GM12878 (cell line): ENCODE measurements around the gene LRRC31. TPM values are rescaled to one million over a fixed set of nuclear protein-coding genes. Genes with fewer than 3 reads are reported as not detected.

Source experiments
- CBX5 ChIP-seq: sonication (generic); IDR thresholded peaks from 2 replicates; pipeline ENCODE4 v1.6.1; 2016; ENCODE audit warnings: low read depth, moderate library complexity, mild to moderate bottlenecking, inconsistent platforms
- CHD4 ChIP-seq: fragments of 200-600 bp; sonication (generic); IDR thresholded peaks from 2 replicates; pipeline ENCODE4 v1.6.1; 2016; ENCODE audit warnings: mild to moderate bottlenecking
- CREM ChIP-seq: IDR thresholded peaks from 2 replicates; pipeline ENCODE4 v1.6.1; 2014; ENCODE audit warnings: antibody characterized with exemption, low read depth
- DPF2 ChIP-seq: fragments of 450-650 bp; IDR thresholded peaks from 2 replicates; pipeline ENCODE4 v1.6.1; 2017; ENCODE audit warnings: mild to moderate bottlenecking
- EED ChIP-seq: sonication (generic); IDR thresholded peaks from 2 replicates; pipeline ENCODE4 v1.6.1; 2016; ENCODE audit warnings: antibody characterized with exemption, low read depth
- ESRRA ChIP-seq: IDR thresholded peaks from 2 replicates; pipeline ENCODE4 v1.6.1; 2012; ENCODE audit warnings: mild to moderate bottlenecking, low read length, improper control_type of control experiment
- MEF2B ChIP-seq: fragments of 450-650 bp; IDR thresholded peaks from 2 replicates; pipeline ENCODE4 v1.6.1; 2018; ENCODE audit warnings: mild to moderate bottlenecking, moderate library complexity; ENCODE audit not compliant: partially characterized antibody, poor library complexity, severe bottlenecking
- NFYB ChIP-seq: IDR thresholded peaks from 2 replicates; pipeline ENCODE4 v1.6.1; 2011; ENCODE audit warnings: low read depth, mild to moderate bottlenecking, low read length, improper control_type of control experiment, moderate library complexity; ENCODE audit not compliant: insufficient read depth
- PAX8 ChIP-seq: fragments of 450-650 bp; IDR thresholded peaks from 2 replicates; pipeline ENCODE4 v1.6.1; 2017; ENCODE audit warnings: mild to moderate bottlenecking, moderate library complexity
- RAD21 ChIP-seq: IDR thresholded peaks from 2 replicates; pipeline ENCODE4 v1.6.1; 2011; ENCODE audit warnings: mild to moderate bottlenecking, low read depth, low read length, moderate library complexity; ENCODE audit not compliant: insufficient read depth
- SMAD1 ChIP-seq: fragments of 450-650 bp; IDR thresholded peaks from 2 replicates; pipeline ENCODE4 v1.6.1; 2018; ENCODE audit warnings: mild to moderate bottlenecking, low read depth; ENCODE audit not compliant: partially characterized antibody
- SMC3 ChIP-seq: IDR thresholded peaks from 2 replicates; pipeline ENCODE4 v1.6.1; 2011; ENCODE audit warnings: low read length, improper control_type of control experiment, borderline replicate concordance
- SREBF1 ChIP-seq: IDR thresholded peaks from 2 replicates; pipeline ENCODE4 v1.6.1; 2012; ENCODE audit warnings: mild to moderate bottlenecking, low read length
- polyA plus RNA-seq, 11 experiments: library from polyadenylated mRNA; depleted of rRNA in 4 of 11; unstranded in 6 of 11; stranded (reverse) in 5 of 11; fragments of >200 nt; fragmentation: Nextera tagmentation in 4 of 11; fragmentation: Illumina TruSeq in 1 of 11; extraction: Ambion mirVana in 4 of 11; extraction: Trizol in 1 of 11; gene quantifications; 1 replicate in 1 of 11; 2 replicates in 10 of 11; pipeline versions ENCODE4 v1.2.1 to v1.2.3, GENCODE V29; 2011 to 2016; ENCODE audit warnings: inconsistent platforms in 2 of 11, missing spikeins in 2 of 11, low read depth in 1 of 11
- total RNA-seq, 4 experiments: library from RNA; depleted of rRNA in 3 of 4; stranded (reverse); fragments of >200 nt in 3 of 4; fragmentation: Illumina TruSeq in 1 of 4; extraction: Trizol in 1 of 4; gene quantifications; 2 replicates each; pipeline versions ENCODE4 v1.2.1 to v1.2.3, GENCODE V29; 2013 to 2021
- TF ChIP-seq, protein P1 (sequence below): fragments of 450-650 bp; IDR thresholded peaks from 2 replicates; pipeline ENCODE4 v1.6.1; 2018; ENCODE audit warnings: mild to moderate bottlenecking, low read depth, moderate library complexity; ENCODE audit not compliant: partially characterized antibody
- TF ChIP-seq, protein P2 (sequence below): fragments of 450-650 bp; conservative IDR thresholded peaks from 2 replicates; pipeline ENCODE4 v1.6.1; 2017; ENCODE audit warnings: mild to moderate bottlenecking, moderate library complexity
- TF ChIP-seq, protein P3 (sequence below): fragments of 450-650 bp; IDR thresholded peaks from 2 replicates; pipeline ENCODE4 v1.6.1; 2016; ENCODE audit warnings: mild to moderate bottlenecking, moderate library complexity, borderline replicate concordance
- TF ChIP-seq, protein P4 (sequence below): fragments of 450-650 bp; formaldehyde crosslinking; IDR thresholded peaks from 2 replicates; pipeline ENCODE4 v1.4.0; 2020; ENCODE audit warnings: mild to moderate bottlenecking, moderate library complexity

The LRRC31 gene
- total and polyA plus RNA-seq, 10 of the 15 experiments (the other 5 are each of a cell fraction or from before 2014, with no cell fraction given): 0.04 to 0.06 (median 0.06) TPM; not detected in 7

DNA sequence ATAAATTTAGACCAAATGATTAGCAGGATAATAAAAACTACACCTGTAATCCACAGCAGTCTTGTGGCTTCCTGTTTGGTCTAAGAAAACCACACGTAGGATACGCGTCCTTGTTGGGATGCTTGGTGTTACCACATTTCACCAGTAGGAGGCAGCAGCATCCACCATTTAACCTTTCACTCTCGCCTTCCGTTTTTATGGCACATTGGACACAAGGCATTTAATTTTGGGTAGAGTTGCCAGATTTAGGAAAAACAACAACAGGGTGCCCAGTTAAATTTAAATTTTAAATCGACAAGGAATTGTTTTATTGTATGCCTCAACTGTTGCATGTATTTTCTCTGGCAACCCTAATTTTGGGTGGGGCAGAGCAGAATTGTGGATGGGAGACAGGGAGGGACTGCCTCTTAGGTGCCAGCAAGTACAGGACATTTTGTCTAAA, 6.3 kb downstream of the LRRC31 start (continued):
- peak; percentile 99 for TF ChIP-seq RAD21
- no peak for TF ChIP-seq NFYB
- TF ChIP-seq SREBF1: no peak
- TF ChIP-seq SMAD1: no peak
- TF ChIP-seq, protein P1, sequence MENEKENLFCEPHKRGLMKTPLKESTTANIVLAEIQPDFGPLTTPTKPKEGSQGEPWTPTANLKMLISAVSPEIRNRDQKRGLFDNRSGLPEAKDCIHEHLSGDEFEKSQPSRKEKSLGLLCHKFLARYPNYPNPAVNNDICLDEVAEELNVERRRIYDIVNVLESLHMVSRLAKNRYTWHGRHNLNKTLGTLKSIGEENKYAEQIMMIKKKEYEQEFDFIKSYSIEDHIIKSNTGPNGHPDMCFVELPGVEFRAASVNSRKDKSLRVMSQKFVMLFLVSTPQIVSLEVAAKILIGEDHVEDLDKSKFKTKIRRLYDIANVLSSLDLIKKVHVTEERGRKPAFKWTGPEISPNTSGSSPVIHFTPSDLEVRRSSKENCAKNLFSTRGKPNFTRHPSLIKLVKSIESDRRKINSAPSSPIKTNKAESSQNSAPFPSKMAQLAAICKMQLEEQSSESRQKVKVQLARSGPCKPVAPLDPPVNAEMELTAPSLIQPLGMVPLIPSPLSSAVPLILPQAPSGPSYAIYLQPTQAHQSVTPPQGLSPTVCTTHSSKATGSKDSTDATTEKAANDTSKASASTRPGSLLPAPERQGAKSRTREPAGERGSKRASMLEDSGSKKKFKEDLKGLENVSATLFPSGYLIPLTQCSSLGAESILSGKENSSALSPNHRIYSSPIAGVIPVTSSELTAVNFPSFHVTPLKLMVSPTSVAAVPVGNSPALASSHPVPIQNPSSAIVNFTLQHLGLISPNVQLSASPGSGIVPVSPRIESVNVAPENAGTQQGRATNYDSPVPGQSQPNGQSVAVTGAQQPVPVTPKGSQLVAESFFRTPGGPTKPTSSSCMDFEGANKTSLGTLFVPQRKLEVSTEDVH: no peak
- no peak for TF ChIP-seq CBX5
- no peak for TF ChIP-seq DPF2
- no peak for TF ChIP-seq PAX8
- peak; percentile 79; the same call in 1 of the 2 replicates for TF ChIP-seq SMC3
- TF ChIP-seq, protein P2, sequence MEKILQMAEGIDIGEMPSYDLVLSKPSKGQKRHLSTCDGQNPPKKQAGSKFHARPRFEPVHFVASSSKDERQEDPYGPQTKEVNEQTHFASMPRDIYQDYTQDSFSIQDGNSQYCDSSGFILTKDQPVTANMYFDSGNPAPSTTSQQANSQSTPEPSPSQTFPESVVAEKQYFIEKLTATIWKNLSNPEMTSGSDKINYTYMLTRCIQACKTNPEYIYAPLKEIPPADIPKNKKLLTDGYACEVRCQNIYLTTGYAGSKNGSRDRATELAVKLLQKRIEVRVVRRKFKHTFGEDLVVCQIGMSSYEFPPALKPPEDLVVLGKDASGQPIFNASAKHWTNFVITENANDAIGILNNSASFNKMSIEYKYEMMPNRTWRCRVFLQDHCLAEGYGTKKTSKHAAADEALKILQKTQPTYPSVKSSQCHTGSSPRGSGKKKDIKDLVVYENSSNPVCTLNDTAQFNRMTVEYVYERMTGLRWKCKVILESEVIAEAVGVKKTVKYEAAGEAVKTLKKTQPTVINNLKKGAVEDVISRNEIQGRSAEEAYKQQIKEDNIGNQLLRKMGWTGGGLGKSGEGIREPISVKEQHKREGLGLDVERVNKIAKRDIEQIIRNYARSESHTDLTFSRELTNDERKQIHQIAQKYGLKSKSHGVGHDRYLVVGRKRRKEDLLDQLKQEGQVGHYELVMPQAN: no peak
- TF ChIP-seq, protein P3, sequence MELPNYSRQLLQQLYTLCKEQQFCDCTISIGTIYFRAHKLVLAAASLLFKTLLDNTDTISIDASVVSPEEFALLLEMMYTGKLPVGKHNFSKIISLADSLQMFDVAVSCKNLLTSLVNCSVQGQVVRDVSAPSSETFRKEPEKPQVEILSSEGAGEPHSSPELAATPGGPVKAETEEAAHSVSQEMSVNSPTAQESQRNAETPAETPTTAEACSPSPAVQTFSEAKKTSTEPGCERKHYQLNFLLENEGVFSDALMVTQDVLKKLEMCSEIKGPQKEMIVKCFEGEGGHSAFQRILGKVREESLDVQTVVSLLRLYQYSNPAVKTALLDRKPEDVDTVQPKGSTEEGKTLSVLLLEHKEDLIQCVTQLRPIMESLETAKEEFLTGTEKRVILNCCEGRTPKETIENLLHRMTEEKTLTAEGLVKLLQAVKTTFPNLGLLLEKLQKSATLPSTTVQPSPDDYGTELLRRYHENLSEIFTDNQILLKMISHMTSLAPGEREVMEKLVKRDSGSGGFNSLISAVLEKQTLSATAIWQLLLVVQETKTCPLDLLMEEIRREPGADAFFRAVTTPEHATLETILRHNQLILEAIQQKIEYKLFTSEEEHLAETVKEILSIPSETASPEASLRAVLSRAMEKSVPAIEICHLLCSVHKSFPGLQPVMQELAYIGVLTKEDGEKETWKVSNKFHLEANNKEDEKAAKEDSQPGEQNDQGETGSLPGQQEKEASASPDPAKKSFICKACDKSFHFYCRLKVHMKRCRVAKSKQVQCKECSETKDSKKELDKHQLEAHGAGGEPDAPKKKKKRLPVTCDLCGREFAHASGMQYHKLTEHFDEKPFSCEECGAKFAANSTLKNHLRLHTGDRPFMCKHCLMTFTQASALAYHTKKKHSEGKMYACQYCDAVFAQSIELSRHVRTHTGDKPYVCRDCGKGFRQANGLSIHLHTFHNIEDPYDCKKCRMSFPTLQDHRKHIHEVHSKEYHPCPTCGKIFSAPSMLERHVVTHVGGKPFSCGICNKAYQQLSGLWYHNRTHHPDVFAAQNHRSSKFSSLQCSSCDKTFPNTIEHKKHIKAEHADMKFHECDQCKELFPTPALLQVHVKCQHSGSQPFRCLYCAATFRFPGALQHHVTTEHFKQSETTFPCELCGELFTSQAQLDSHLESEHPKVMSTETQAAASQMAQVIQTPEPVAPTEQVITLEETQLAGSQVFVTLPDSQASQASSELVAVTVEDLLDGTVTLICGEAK: no peak
- TF ChIP-seq CREM: no peak
- TF ChIP-seq CHD4: no peak
- TF ChIP-seq, protein P4, sequence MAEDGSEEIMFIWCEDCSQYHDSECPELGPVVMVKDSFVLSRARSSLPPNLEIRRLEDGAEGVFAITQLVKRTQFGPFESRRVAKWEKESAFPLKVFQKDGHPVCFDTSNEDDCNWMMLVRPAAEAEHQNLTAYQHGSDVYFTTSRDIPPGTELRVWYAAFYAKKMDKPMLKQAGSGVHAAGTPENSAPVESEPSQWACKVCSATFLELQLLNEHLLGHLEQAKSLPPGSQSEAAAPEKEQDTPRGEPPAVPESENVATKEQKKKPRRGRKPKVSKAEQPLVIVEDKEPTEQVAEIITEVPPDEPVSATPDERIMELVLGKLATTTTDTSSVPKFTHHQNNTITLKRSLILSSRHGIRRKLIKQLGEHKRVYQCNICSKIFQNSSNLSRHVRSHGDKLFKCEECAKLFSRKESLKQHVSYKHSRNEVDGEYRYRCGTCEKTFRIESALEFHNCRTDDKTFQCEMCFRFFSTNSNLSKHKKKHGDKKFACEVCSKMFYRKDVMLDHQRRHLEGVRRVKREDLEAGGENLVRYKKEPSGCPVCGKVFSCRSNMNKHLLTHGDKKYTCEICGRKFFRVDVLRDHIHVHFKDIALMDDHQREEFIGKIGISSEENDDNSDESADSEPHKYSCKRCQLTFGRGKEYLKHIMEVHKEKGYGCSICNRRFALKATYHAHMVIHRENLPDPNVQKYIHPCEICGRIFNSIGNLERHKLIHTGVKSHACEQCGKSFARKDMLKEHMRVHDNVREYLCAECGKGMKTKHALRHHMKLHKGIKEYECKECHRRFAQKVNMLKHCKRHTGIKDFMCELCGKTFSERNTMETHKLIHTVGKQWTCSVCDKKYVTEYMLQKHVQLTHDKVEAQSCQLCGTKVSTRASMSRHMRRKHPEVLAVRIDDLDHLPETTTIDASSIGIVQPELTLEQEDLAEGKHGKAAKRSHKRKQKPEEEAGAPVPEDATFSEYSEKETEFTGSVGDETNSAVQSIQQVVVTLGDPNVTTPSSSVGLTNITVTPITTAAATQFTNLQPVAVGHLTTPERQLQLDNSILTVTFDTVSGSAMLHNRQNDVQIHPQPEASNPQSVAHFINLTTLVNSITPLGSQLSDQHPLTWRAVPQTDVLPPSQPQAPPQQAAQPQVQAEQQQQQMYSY (CRISPR knock-in tag): no peak
- TF ChIP-seq ESRRA: no peak
- no peak for TF ChIP-seq MEF2B
- TF ChIP-seq EED: peak; percentile 81
